HEK293 (cell line): ENCODE data around the gene ATP13A4.

Experiments used
- CTCF ChIA-PET: fragments of 350-600 bp; formaldehyde crosslinking; extraction: SDS; loops from one replicate; lab custom pipeline; 2021; ENCODE audit warnings: antibody characterized with exemption; lab: Yijun Ruan, JAX
- POLR2A ChIA-PET: fragments of 300-600 bp; formaldehyde crosslinking; extraction: SDS; loops from one replicate; lab custom pipeline; 2020; ENCODE audit warnings: antibody characterized with exemption, inconsistent platforms; lab: Yijun Ruan, JAX
- H3K27ac ChIP-seq: fragments of 200-500 bp; sonication (Bioruptor generic); 2 replicates; pipeline ENCODE4 v1.5.1; 2014; ENCODE audit warnings: low read depth, low read length, control low read depth, inconsistent platforms; ENCODE audit errors: extremely low read depth
- H3K36me3 ChIP-seq, 2 experiments: fragments of 200-500 bp in 1 of 2; sonication (Bioruptor generic) in 1 of 2; 1 replicate in 1 of 2; 2 replicates in 1 of 2; pipeline ENCODE4 v1.5.1; 2014 to 2017; ENCODE audit warnings: inconsistent platforms in 2 of 2, low read length in 2 of 2; ENCODE audit not compliant: control insufficient read depth in 2 of 2, insufficient read depth in 1 of 2
- H3K4me1 ChIP-seq: fragments of 200-500 bp; sonication (Bioruptor generic); 2 replicates; pipeline ENCODE4 v1.5.1; 2014; ENCODE audit warnings: mild to moderate bottlenecking, low read length, inconsistent platforms; ENCODE audit not compliant: control insufficient read depth, insufficient read depth
- H3K4me3 ChIP-seq: 2 replicates; pipeline ENCODE4 v1.5.1; 2011; ENCODE audit warnings: low read depth, mild to moderate bottlenecking, control low read depth, low read length, moderate library complexity
- H3K9me3 ChIP-seq: fragments of 200-500 bp; sonication (Bioruptor generic); 2 replicates; pipeline ENCODE4 v1.5.1; 2014; ENCODE audit warnings: low read depth, low read length, inconsistent platforms; ENCODE audit not compliant: control insufficient read depth, insufficient read depth
- CTCF ChIP-seq: fragments of 450-650 bp; formaldehyde crosslinking; IDR thresholded peaks from 2 replicates; pipeline ENCODE4 v1.5.1; 2016; ENCODE audit warnings: missing biosample characterization, missing genetic modification characterization
- HIC1 ChIP-seq: fragments of 450-650 bp; formaldehyde crosslinking; IDR thresholded peaks from 2 replicates; pipeline ENCODE4 v1.5.1; 2016; ENCODE audit warnings: missing biosample characterization, missing genetic modification characterization
- KLF10 ChIP-seq: fragments of 450-650 bp; IDR thresholded peaks from 2 replicates; pipeline ENCODE4 v1.5.1; 2018; ENCODE audit warnings: missing biosample characterization, mild to moderate bottlenecking, missing genetic modification characterization
- MYNN ChIP-seq: fragments of 450-650 bp; formaldehyde crosslinking; IDR thresholded peaks from 2 replicates; pipeline ENCODE4 v1.5.1; 2016; ENCODE audit warnings: missing biosample characterization, missing genetic modification characterization, borderline replicate concordance
- PRDM10 ChIP-seq: fragments of 450-650 bp; formaldehyde crosslinking; IDR thresholded peaks from 2 replicates; pipeline ENCODE4 v1.5.1; 2016; ENCODE audit warnings: missing biosample characterization, missing genetic modification characterization
- SALL2 ChIP-seq: fragments of 450-650 bp; formaldehyde crosslinking; IDR thresholded peaks from 2 replicates; pipeline ENCODE4 v1.5.0; 2017; ENCODE audit warnings: missing biosample characterization, mild to moderate bottlenecking, missing genetic modification characterization, borderline replicate concordance
- SCRT2 ChIP-seq: fragments of 450-650 bp; formaldehyde crosslinking; IDR thresholded peaks from 2 replicates; pipeline ENCODE4 v1.5.1; 2016; ENCODE audit warnings: missing biosample characterization, missing genetic modification characterization
- SP7 ChIP-seq: fragments of 450-650 bp; formaldehyde crosslinking; IDR thresholded peaks from 2 replicates; pipeline ENCODE4 v1.5.1; 2016; ENCODE audit warnings: missing biosample characterization, missing genetic modification characterization
- ZBTB17 ChIP-seq: fragments of 450-650 bp; formaldehyde crosslinking; IDR thresholded peaks from 2 replicates; pipeline ENCODE4 v1.5.1; 2016; ENCODE audit warnings: missing biosample characterization, missing genetic modification characterization
- ZFP37 ChIP-seq: fragments of 450-650 bp; formaldehyde crosslinking; IDR thresholded peaks from 2 replicates; pipeline ENCODE4 v1.5.1; 2016; ENCODE audit warnings: missing biosample characterization, missing genetic modification characterization
- ZNF366 ChIP-seq: fragments of 450-650 bp; formaldehyde crosslinking; conservative IDR thresholded peaks from 2 replicates; pipeline ENCODE4 v1.5.1; 2016; ENCODE audit warnings: missing biosample characterization, missing genetic modification characterization
- ZNF394 ChIP-seq: fragments of 450-650 bp; formaldehyde crosslinking; IDR thresholded peaks from 2 replicates; pipeline ENCODE4 v1.5.1; 2016; ENCODE audit warnings: missing biosample characterization, missing genetic modification characterization, mild to moderate bottlenecking, moderate library complexity, borderline replicate concordance
- ZNF600 ChIP-seq: fragments of 450-650 bp; formaldehyde crosslinking; IDR thresholded peaks from 2 replicates; pipeline ENCODE4 v1.5.1; 2016; ENCODE audit warnings: missing biosample characterization, missing genetic modification characterization
- ZNF629 ChIP-seq: fragments of 450-650 bp; formaldehyde crosslinking; IDR thresholded peaks from 2 replicates; pipeline ENCODE4 v1.5.1; 2017; ENCODE audit warnings: missing biosample characterization, missing genetic modification characterization
- ZNF654 ChIP-seq: fragments of 450-650 bp; formaldehyde crosslinking; IDR thresholded peaks from 2 replicates; pipeline ENCODE4 v1.5.1; 2016; ENCODE audit warnings: low read depth, missing biosample characterization, missing genetic modification characterization
- ZNF660 ChIP-seq: fragments of 450-650 bp; IDR thresholded peaks from 2 replicates; pipeline ENCODE4 v1.5.1; 2018; ENCODE audit warnings: missing biosample characterization, mild to moderate bottlenecking, missing genetic modification characterization
- ZSCAN23 ChIP-seq: fragments of 450-650 bp; formaldehyde crosslinking; IDR thresholded peaks from 2 replicates; pipeline ENCODE4 v1.5.1; 2016; ENCODE audit warnings: missing biosample characterization, missing genetic modification characterization

Gene ATP13A4

GRCh38 chr3:193573403-193574191 lies 18.9 kb upstream of the ATP13A4 start:
- Histone ChIP-seq H3K4me3 (no peak overlapping the region), H3K36me3 (no peaks in the 10 kb centered on the region), H3K27ac (no peak overlapping the region), H3K9me3 (no peaks in the 10 kb centered on the region), H3K4me1 (no peaks in the 10 kb centered on the region)
- peak; percentile 36; the same call in 1 of the 2 replicates for TF ChIP-seq HIC1 (tag by site-specific recombination)
- TF ChIP-seq MYNN (tag by site-specific recombination): no peak
- peak; percentile 76 for TF ChIP-seq SCRT2
- 0 out of 2 replicates have a peak, but pooled peaks have one; percentile 25 for TF ChIP-seq ZNF366 (tag by site-specific recombination)
- ChIA-PET CTCF (interaction anchor here (0.8 to 1.9 kb wide), 7 partner anchors 10 to 1009 kb away, joined by 3 to 8 read pairs (median 3); no protein-coding TSS in a partner anchor), POLR2A (interaction anchor here (0.6 kb wide), 1 partner anchor 25 kb away, joined by 3 read pairs; no protein-coding TSS in a partner anchor)

- CTCF ChIA-PET: interaction anchor here (0.7 to 1.9 kb wide), 13 partner anchors 11 to 812 kb away, joined by 3 to 8 read pairs (median 3); no protein-coding TSS in a partner anchor
- Histone ChIP-seq H3K9me3 (no peaks in the 10 kb centered on the region), H3K4me1 (no peaks in the 10 kb centered on the region), H3K36me3 (no peaks in the 10 kb centered on the region), H3K4me3 (no peak overlapping the region), H3K27ac (no peak overlapping the region)
- TF ChIP-seq SALL2 (tag by site-specific recombination) (no peak), ZNF629 (tag by site-specific recombination) (no peak), ZSCAN23 (tag by site-specific recombination) (no peak), KLF10 (no peak), CTCF (peak; percentile 28; the same call in 1 of the 2 replicates), ZNF366 (tag by site-specific recombination) (peak; percentile 52; the same call in 1 of the 2 replicates), ZNF660 (tag by site-specific recombination) (peak; percentile 75; the same call in 1 of the 2 replicates), ZFP37 (0 out of 2 replicates have a peak, but pooled peaks have one; percentile 42), ZBTB17 (peak; percentile 49; the same call in 1 of the 2 replicates), HIC1 (tag by site-specific recombination) (0 out of 2 replicates have a peak, but pooled peaks have one; percentile 23), SP7 (tag by site-specific recombination) (no peak), PRDM10 (peak; percentile 68), ZNF654 (tag by site-specific recombination) (peak; percentile 88), ZNF394 (tag by site-specific recombination) (no peak), ZNF600 (peak; percentile 71)
- POLR2A ChIA-PET: interaction anchor here (0.6 kb wide), 1 partner anchor 27 kb away, joined by 3 read pairs; no protein-coding TSS in a partner anchor
Observed at GRCh38 chr3:193572426-193572908, 17.8 kb upstream of the ATP13A4 start.
